H9 (cell line): ENCODE data around the gene TUBA4A. TPM values are rescaled to one million over a fixed set of nuclear protein-coding genes. Genes with fewer than 3 reads are reported as not detected.

Experiments
- DNase-seq: peaks from one replicate; pipeline ENCODE4 v3.0.0-alpha.2; 2017
- H2AFZ ChIP-seq: one replicate; pipeline ENCODE4 v1.6.1; 2013; ENCODE audit warnings: mild to moderate bottlenecking, low read length, control low read depth, moderate library complexity
- H2AK5ac ChIP-seq: 2 replicates; pipeline ENCODE4 v1.6.1; 2013; ENCODE audit warnings: low read length, control low read depth, mixed read lengths; ENCODE audit not compliant: insufficient read length
- H2BK120ac ChIP-seq: one replicate; pipeline ENCODE4 v1.6.1; 2013; ENCODE audit warnings: low read depth, mild to moderate bottlenecking, low read length, control low read depth, inconsistent platforms; ENCODE audit not compliant: poor library complexity, severe bottlenecking
- H2BK12ac ChIP-seq: 2 replicates; pipeline ENCODE4 v1.6.1; 2013; ENCODE audit warnings: low read length, control low read depth, mixed read lengths, low read depth; ENCODE audit not compliant: insufficient read length
- H2BK15ac ChIP-seq: 2 replicates; pipeline ENCODE4 v1.6.1; 2013; ENCODE audit warnings: low read depth, low read length, control low read depth
- H2BK20ac ChIP-seq: one replicate; pipeline ENCODE4 v1.6.1; 2013; ENCODE audit warnings: low read depth, mild to moderate bottlenecking, low read length, control low read depth, inconsistent platforms; ENCODE audit not compliant: poor library complexity, severe bottlenecking
- H2BK5ac ChIP-seq: 2 replicates; pipeline ENCODE4 v1.6.1; 2013; ENCODE audit warnings: low read length, control low read depth, mixed read lengths; ENCODE audit not compliant: insufficient read length
- H3K14ac ChIP-seq: 2 replicates; pipeline ENCODE4 v1.6.1; 2013; ENCODE audit warnings: low read length, control low read depth; ENCODE audit not compliant: insufficient read depth
- H3K18ac ChIP-seq: 2 replicates; pipeline ENCODE4 v1.6.1; 2013; ENCODE audit warnings: low read depth, mild to moderate bottlenecking, mixed read lengths, low read length, control low read depth; ENCODE audit not compliant: insufficient read length
- H3K23ac ChIP-seq: 2 replicates; pipeline ENCODE4 v1.6.1; 2013; ENCODE audit warnings: low read length, control low read depth, mixed read lengths, low read depth; ENCODE audit not compliant: insufficient read length
- H3K23me2 ChIP-seq: 2 replicates; pipeline ENCODE4 v1.6.1; 2013; ENCODE audit warnings: low read depth, mild to moderate bottlenecking, mixed read lengths, low read length, control low read depth; ENCODE audit not compliant: insufficient read length, poor library complexity, severe bottlenecking
- H3K27ac ChIP-seq: 2 replicates; pipeline ENCODE4 v1.5.1; 2013; ENCODE audit warnings: low read length, control low read depth, mixed read lengths, low read depth; ENCODE audit not compliant: insufficient read length
- H3K27me3 ChIP-seq: 2 replicates; pipeline ENCODE4 v1.6.1; 2013; ENCODE audit warnings: low read length, control low read depth, inconsistent platforms; ENCODE audit not compliant: insufficient read depth
- H3K4ac ChIP-seq: 2 replicates; pipeline ENCODE4 v1.6.1; 2013; ENCODE audit warnings: low read depth, mild to moderate bottlenecking, control low read depth, inconsistent platforms, low read length, moderate library complexity
- H3K4me1 ChIP-seq: 2 replicates; pipeline ENCODE4 v1.6.1; 2013; ENCODE audit warnings: low read length, control low read depth, inconsistent platforms; ENCODE audit not compliant: insufficient read depth
- H3K4me2 ChIP-seq: 2 replicates; pipeline ENCODE4 v1.6.1; 2013; ENCODE audit warnings: low read length, control low read depth, mixed read lengths; ENCODE audit not compliant: insufficient read length, insufficient read depth
- H3K56ac ChIP-seq: 2 replicates; pipeline ENCODE4 v1.6.1; 2013; ENCODE audit warnings: low read depth, mild to moderate bottlenecking, mixed read lengths, low read length, control low read depth; ENCODE audit not compliant: insufficient read length
- H3K79me1 ChIP-seq: 2 replicates; pipeline ENCODE4 v1.6.1; 2013; ENCODE audit warnings: low read depth, mild to moderate bottlenecking, moderate library complexity, low read length, control low read depth, inconsistent platforms; ENCODE audit not compliant: insufficient read depth, poor library complexity, severe bottlenecking
- H3K79me2 ChIP-seq: 2 replicates; pipeline ENCODE4 v1.6.1; 2013; ENCODE audit warnings: low read length, control low read depth, inconsistent platforms; ENCODE audit not compliant: insufficient read depth
- H3K9ac ChIP-seq: 2 replicates; pipeline ENCODE4 v1.6.1; 2013; ENCODE audit warnings: low read length, control low read depth, mixed read lengths; ENCODE audit not compliant: insufficient read length; ENCODE audit errors: extremely low read depth
- H3K9me3 ChIP-seq: one replicate; pipeline ENCODE4 v1.6.1; 2013; ENCODE audit warnings: low read depth, low read length, inconsistent platforms; ENCODE audit not compliant: control insufficient read depth
- H3T11ph ChIP-seq: one replicate; pipeline ENCODE4 v1.6.1; 2013; ENCODE audit warnings: mild to moderate bottlenecking, low read length, control low read depth, inconsistent platforms
- H4K20me1 ChIP-seq: one replicate; pipeline ENCODE4 v1.6.1; 2013; ENCODE audit not compliant: control insufficient read depth, insufficient read length, insufficient read depth
- H4K5ac ChIP-seq: 2 replicates; pipeline ENCODE4 v1.6.1; 2013; ENCODE audit warnings: low read depth, mild to moderate bottlenecking, mixed read lengths, low read length, control low read depth; ENCODE audit not compliant: insufficient read length
- H4K8ac ChIP-seq: replicated peaks from 2 replicates; pipeline ENCODE4 v1.6.1; 2013; ENCODE audit warnings: low read length, control low read depth, mixed read lengths, low read depth; ENCODE audit not compliant: insufficient read length
- H4K91ac ChIP-seq: 2 replicates; pipeline ENCODE4 v1.6.1; 2013; ENCODE audit warnings: low read depth, mild to moderate bottlenecking, moderate library complexity, mixed read lengths, low read length, control low read depth; ENCODE audit not compliant: insufficient read length
- H3K27ac Mint-ChIP-seq, 3 experiments: 2 replicates in 2 of 3; 3 replicates in 1 of 3; pipeline ENCODE4 v1.8.0; 2020 to 2021; ENCODE audit warnings: mixed read lengths in 3 of 3, mild to moderate bottlenecking in 1 of 3, moderate library complexity in 1 of 3
- H3K27me3 Mint-ChIP-seq: 2 replicates; pipeline ENCODE4 v1.8.0; 2021; ENCODE audit warnings: low read depth, mild to moderate bottlenecking, moderate library complexity, mixed read lengths
- H3K36me3 Mint-ChIP-seq, 3 experiments: 2 replicates in 2 of 3; 3 replicates in 1 of 3; pipeline ENCODE4 v1.8.0; 2020 to 2021; ENCODE audit warnings: low read depth in 3 of 3, mixed read lengths in 3 of 3; ENCODE audit not compliant: insufficient read depth in 1 of 3
- H3K4me1 Mint-ChIP-seq, 2 experiments: 2 replicates each; pipeline ENCODE4 v1.8.0; 2020; ENCODE audit warnings: mixed read lengths in 2 of 2
- H3K4me3 Mint-ChIP-seq, 2 experiments: 2 replicates in 1 of 2; 3 replicates in 1 of 2; pipeline ENCODE4 v1.8.0; 2020 to 2021; ENCODE audit warnings: mild to moderate bottlenecking in 2 of 2, mixed read lengths in 2 of 2, moderate library complexity in 1 of 2
- H3K9me3 Mint-ChIP-seq, 2 experiments: 2 replicates in 1 of 2; 3 replicates in 1 of 2; pipeline ENCODE4 v1.8.0; 2020; ENCODE audit warnings: mild to moderate bottlenecking in 2 of 2, mixed read lengths in 2 of 2, moderate library complexity in 1 of 2
- CTCF ChIP-seq: fragments of 200-600 bp; sonication (generic); conservative IDR thresholded peaks from 3 replicates; pipeline ENCODE4 v1.8.0; 2021; ENCODE audit warnings: antibody characterized with exemption, mild to moderate bottlenecking
- WGBS: extraction: QIAGEN DNeasy Blood & Tissue Kit; methylation state at CpG from one replicate; pipeline ENCODE4 v1.1.7; 2013; ENCODE audit warnings: missing lambda C conversion rate, low lambda C conversion rate, mixed read lengths; ENCODE audit not compliant: insufficient read length; ENCODE audit errors: extremely low coverage; 5-methylcytosine and 5-hydroxymethylcytosine counted together
- total RNA-seq: library from RNA; stranded (reverse); gene quantifications from 2 replicates; pipeline ENCODE4 v1.2.1, GENCODE V29; 2021

TUBA4A gene
- total RNA-seq, 1 experiment from 2014 or later, result 25.5 TPM

- H3K14ac ChIP-seq, result no peak overlapping the region
- no peak overlapping the region for H2BK15ac ChIP-seq
- Mint-ChIP-seq H3K4me1 (peaks cover 8 to 13% of the 10 kb centered on the region in 2 experiments), H3K36me3 (peaks cover 7 to 53% (median 42%) of the 10 kb centered on the region in 3 experiments), H3K9me3 (peaks cover 3% of the 10 kb centered on the region in 2 experiments; a peak in 3 of 5 replicates), H3K4me3 (peak overlapping the region; percentile 83 to 88; a peak in 4 of 5 replicates), H3K27me3 (peaks cover 7% of the 10 kb centered on the region), H3K27ac (peak overlapping the region in 2 of 3 experiments; percentile 9 to 52; a peak in 2 of 7 replicates)
- no peaks in the 10 kb centered on the region for H3K79me1 ChIP-seq
- no peak overlapping the region for H2BK120ac ChIP-seq
- H3K9me3 ChIP-seq, result no peaks in the 10 kb centered on the region
- peak; percentile 22 for DNase-seq
- no peak overlapping the region for H3T11ph ChIP-seq
- no peak overlapping the region for H4K8ac ChIP-seq
- no peak overlapping the region for H3K56ac ChIP-seq
- H3K79me2 ChIP-seq, result no peaks in the 10 kb centered on the region
- no peak overlapping the region for H2AK5ac ChIP-seq
- H2BK5ac ChIP-seq, result no peak overlapping the region
- no peak overlapping the region for H2AFZ ChIP-seq
- no peak overlapping the region for H4K5ac ChIP-seq
- no CpG with 5 or more reads among the region's 17 CpGs for WGBS
- no peak for TF ChIP-seq CTCF
- no peak overlapping the region for H3K27ac ChIP-seq
- H3K18ac ChIP-seq, result no peak overlapping the region
- no peak overlapping the region for H4K91ac ChIP-seq
- H2BK12ac ChIP-seq, result no peak overlapping the region
- no peaks in the 10 kb centered on the region for H4K20me1 ChIP-seq
- no peak overlapping the region for H3K9ac ChIP-seq
- no peak overlapping the region for H3K4ac ChIP-seq
- H3K23ac ChIP-seq, result no peak overlapping the region
- peaks cover 4% of the 10 kb centered on the region for H3K23me2 ChIP-seq
- H3K27me3 ChIP-seq, result no peaks in the 10 kb centered on the region
- no peak overlapping the region for H3K4me2 ChIP-seq
- no peak overlapping the region for H2BK20ac ChIP-seq
- H3K4me1 ChIP-seq, result no peaks in the 10 kb centered on the region
These were observed 45.6 kb downstream of the TUBA4A start for GRCh38 chr2:219207884-219208740.
